GM19397 (cell line): Measurements from ENCODE around the gene ZC3H13.
"Not testable (repeated sequence)": the region's sequence is repeated elsewhere in the genome, so short reads cannot be mapped to it uniquely, and the experiment has no call there.

Experiments
- ATAC-seq: cut with Tn5 transposase; IDR thresholded peaks from one replicate; pipeline ENCODE4 v1.9.1; 2021; ENCODE audit warnings: mild to moderate bottlenecking, moderate library complexity; ENCODE audit not compliant: unreplicated experiment

Gene ZC3H13

GRCh38 chr13:46010148-46010547 is 42.4 kb downstream of the ZC3H13 start:
- ATAC-seq: no peak

DNA sequence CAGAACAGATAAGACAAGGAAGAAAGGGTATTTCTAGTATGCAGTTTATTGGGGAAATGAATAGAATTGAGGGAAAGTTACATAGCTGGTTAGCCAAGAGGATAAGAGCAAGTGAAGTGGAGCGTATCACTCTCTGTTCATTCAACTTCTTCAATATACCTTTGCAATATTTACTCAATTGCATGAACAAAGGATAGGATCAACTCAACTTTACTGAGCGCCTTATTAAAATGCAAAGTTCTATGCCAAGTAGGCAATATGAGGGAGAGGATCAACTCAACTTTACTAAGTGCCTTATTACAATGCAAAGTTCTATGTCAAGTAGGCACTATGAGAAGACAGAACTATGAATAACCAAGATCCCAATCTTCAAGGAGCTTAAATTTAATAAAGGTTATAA is 43.9 kb downstream of the ZC3H13 start:
- no peak for ATAC-seq

DNA sequence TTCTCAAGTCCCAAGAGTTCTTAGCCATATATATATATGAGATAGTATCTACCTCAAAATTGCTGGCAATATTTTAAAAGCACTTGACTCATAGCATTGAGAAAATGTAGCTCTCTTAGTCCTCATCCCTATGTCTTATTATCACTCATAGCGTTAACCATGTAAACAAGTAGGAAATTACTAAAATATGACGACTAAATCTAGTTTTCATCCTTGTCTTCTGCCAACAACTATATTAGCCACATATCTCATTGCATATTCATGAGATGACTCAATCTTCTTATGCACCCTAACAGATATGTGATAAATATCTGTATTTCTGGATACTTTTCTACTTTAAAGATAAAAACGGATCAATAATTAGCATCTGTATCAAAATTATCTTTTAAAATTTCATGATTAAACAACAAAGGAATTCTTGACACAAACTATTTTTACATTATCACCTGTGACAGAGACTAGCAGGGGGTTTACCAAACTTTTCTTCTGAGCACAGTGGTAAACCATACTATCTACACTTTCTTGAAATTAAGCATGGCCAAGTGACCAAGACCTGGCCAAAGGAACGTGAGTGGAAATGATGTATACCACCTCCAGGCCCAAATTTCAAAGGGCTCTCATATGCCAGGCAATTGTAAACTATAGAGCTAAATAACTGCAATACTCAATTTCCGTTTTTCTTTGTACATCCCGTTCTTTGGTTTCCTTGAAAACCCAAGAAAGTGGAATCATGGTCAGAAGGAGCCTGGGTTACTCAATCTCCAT is 45.7 kb downstream of the ZC3H13 start:
- ATAC-seq: no peak

DNA sequence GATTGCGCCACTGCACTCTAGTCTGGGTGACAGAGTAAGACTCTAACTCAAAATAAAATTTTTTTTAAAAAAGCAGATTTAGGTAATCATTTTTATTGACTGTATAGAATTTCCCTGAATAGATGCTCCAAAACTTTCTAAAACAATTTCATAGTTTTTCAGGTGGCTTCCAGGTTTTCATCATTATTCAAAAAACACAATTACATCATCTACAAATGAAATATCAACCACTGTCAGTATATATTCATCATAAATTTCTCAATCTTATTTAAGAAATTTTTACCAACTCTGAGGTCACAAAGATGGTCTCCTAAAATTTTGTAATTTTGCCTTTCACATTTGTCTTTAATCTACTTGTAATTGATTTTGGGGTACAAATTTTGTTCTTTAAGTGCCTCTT is 48.1 kb downstream of the ZC3H13 start:
- no peak for ATAC-seq

GRCh38 chr13:45996631-45997030 is 55.9 kb downstream of the ZC3H13 start:
- no peak for ATAC-seq

DNA sequence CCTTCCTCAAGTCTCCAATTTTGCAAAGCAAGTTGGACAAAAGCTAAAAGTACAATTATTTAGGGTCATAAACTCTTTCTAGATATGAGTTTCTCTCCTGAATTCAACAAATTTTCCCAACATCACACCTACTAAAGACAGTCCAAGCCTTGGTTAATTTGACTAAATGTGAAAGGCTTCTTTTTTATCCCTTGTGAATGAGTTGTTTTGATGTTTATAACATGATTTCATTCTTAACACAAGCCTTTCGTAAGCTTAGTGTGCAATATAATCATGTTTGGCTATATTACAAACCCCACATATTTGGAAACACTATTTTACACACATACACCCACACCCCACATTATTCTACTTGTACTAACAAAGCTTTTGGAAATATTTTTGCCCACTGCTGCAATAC is 57.3 kb downstream of the ZC3H13 start:
- ATAC-seq: no peak

- no peak for ATAC-seq
These were observed 57.8 kb downstream of the ZC3H13 start for GRCh38 chr13:45994752-45995151.

GRCh38 chr13:45989607-45990006 is 62.9 kb downstream of the ZC3H13 start:
- no peak for ATAC-seq

DNA sequence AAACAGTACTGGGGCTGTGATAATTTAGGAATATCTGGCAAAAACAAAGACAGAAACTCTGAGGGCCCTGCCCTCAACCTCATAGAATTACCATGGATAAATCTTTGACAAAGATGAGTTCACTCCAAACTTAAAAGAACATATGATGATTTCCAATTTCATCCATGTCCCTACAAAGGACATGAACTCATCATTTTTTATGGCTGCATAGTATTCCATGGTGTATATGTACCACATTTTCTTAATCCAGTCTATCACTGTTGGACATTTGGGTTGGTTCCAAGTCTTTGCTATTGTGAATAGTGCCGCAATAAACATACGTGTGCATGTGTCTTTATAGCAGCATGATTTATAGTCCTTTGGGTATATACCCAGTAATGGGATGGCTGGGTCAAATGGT is 71.4 kb downstream of the ZC3H13 start:
- ATAC-seq: not testable (repeated sequence)

- no peak for ATAC-seq
These were observed 77.2 kb downstream of the ZC3H13 start for GRCh38 chr13:45975337-45975736.

- ATAC-seq: no peak
These were observed 78.0 kb downstream of the ZC3H13 start for GRCh38 chr13:45974500-45974899.

GRCh38 chr13:45967589-45967988 is 85.0 kb downstream of the ZC3H13 start:
- ATAC-seq: no peak

GRCh38 chr13:45966715-45967114 is 85.8 kb downstream of the ZC3H13 start:
- ATAC-seq: no peak

- no peak for ATAC-seq
These were observed 91.1 kb downstream of the ZC3H13 start for GRCh38 chr13:45961468-45961867.

- ATAC-seq: no peak
These were observed 97.4 kb downstream of the ZC3H13 start for GRCh38 chr13:45954836-45955800.

GRCh38 chr13:45953082-45953481 is 99.5 kb downstream of the ZC3H13 start:
- no peak for ATAC-seq

- ATAC-seq: no peak
These were observed 100.8 kb downstream of the ZC3H13 start for GRCh38 chr13:45951724-45952123.

- no peak for ATAC-seq
These were observed 101.4 kb downstream of the ZC3H13 start for GRCh38 chr13:45951166-45951565.

DNA sequence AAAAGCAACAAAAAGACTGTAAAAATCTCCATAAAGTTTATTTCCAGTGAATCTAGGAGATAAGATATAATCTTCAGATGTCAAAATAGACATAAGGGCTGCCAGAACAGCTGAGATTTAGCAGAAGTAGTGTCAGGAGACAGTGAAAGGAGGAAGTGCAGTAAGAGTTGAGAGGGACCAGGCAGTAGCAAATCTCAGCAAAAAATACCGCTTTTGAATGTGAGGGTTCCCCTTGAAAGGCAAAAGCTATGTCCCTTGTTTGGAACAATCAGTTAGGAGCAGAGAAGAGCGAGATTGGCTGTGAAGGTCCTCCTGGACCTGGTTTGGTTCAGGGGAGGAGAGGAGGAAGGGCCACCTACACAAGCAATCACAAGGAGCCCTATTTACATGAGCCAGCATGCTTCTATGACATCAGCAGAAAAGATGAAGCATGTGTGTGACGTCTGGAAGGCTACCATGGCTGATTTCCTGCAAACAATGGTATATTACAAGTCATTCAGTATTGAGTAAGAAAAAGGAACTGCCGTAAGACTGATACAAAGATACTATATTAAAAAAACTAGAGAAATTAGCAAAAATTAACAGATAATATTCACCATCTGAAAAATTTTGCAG is 102.1 kb downstream of the ZC3H13 start:
- ATAC-seq: no peak

GRCh38 chr13:45949161-45949560 is 103.4 kb downstream of the ZC3H13 start:
- no peak for ATAC-seq

DNA sequence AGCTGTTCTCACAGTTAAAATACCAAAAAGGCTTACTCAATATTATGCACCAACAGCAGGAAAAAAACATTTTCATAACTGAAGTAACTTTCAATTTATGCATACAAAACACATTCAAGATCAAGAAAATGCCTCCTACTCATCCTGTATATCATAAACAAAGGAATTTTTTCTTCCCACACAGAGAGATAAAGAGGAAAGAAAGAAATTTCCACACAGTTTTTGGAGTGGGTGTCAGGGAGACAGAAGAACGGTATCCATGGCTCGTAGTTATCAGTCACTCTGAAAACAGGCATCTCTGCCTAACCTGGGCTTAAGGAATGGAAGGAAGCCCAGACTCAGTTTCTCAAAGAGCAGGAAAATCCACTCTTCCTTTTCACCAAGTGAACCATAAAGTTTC is 108.6 kb downstream of the ZC3H13 start:
- no peak for ATAC-seq

DNA sequence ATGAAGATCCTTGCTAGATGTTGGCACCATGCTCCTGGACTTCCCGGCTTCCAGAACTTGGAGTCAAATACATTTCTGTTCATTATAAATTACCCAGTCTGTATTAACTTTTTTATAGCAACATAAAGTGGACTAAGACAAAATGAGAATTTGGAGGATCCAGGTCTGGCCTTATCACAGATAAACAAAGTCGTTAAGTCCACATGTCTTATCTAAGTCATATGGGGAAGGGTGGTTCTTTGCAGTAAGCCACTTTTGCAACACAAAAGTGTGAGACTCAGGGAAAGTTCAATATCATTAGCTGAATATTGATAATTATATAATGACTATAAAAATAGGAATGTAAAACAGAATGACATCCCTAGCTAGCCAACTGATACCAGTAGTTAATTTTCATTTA is 109.4 kb downstream of the ZC3H13 start:
- ATAC-seq: no peak
